WTC11 (cell line): ENCODE measurements around the gene FAM47C. TPM values are rescaled to one million over a fixed set of nuclear protein-coding genes. Genes with fewer than 3 reads are reported as not detected.
"Not testable (repeated sequence)": the region's sequence is repeated elsewhere in the genome, so short reads cannot be mapped to it uniquely, and the experiment has no call there.

Experiments
- ATAC-seq: fragments of 200-7000 bp; cut with Tn5 transposase; 2 replicates; pipeline ENCODE4 v1.10.0; 2021; ENCODE audit warnings: mild to moderate bottlenecking, moderate library complexity
- CTCF ChIA-PET: fragments of 300-600 bp; sonication (Branson Sonifier 250); formaldehyde crosslinking; loops from one replicate; lab custom pipeline; 2021; ENCODE audit warnings: antibody characterized with exemption; lab: Charles Lee
- POLR2A ChIA-PET: fragments of 350-600 bp; sonication (Branson Sonifier 250); formaldehyde crosslinking; loops from one replicate; lab custom pipeline; 2021; ENCODE audit warnings: antibody characterized with exemption; lab: Charles Lee
- DNase-seq: peaks from one replicate; pipeline ENCODE4 v3.0.0; 2021; ENCODE audit warnings: low spot score
- H3K27ac Mint-ChIP-seq: 2 replicates; pipeline ENCODE4 v1.8.0; 2021; ENCODE audit warnings: mixed read lengths
- H3K27me3 Mint-ChIP-seq: 2 replicates; pipeline ENCODE4 v1.8.0; 2021; ENCODE audit warnings: low read depth, mild to moderate bottlenecking, moderate library complexity, mixed read lengths
- H3K36me3 Mint-ChIP-seq: 2 replicates; pipeline ENCODE4 v1.8.0; 2021; ENCODE audit warnings: mixed read lengths
- H3K4me1 Mint-ChIP-seq: 2 replicates; pipeline ENCODE4 v1.8.0; 2022; ENCODE audit warnings: mixed read lengths
- H3K4me3 Mint-ChIP-seq: 2 replicates; pipeline ENCODE4 v1.8.0; 2021; ENCODE audit warnings: mild to moderate bottlenecking, moderate library complexity, mixed read lengths
- H3K9me3 Mint-ChIP-seq: 2 replicates; pipeline ENCODE4 v1.8.0; 2021; ENCODE audit warnings: mixed read lengths
- FOXK1 ChIP-seq: sonication (generic); formaldehyde crosslinking; IDR thresholded peaks from 2 replicates; pipeline ENCODE4 v1.8.0; 2022; ENCODE audit warnings: mild to moderate bottlenecking, moderate library complexity, missing genetic modification reagents
- GTF2I ChIP-seq: fragments of 250-450 bp; sonication (Bioruptor Pico); conservative IDR thresholded peaks from 2 replicates; pipeline ENCODE4 v1.4.0; 2021; ENCODE audit warnings: mild to moderate bottlenecking
- NFATC4 ChIP-seq: fragments of 250-450 bp; sonication (Bioruptor Pico); IDR thresholded peaks from 2 replicates; pipeline ENCODE4 v1.9.0; 2021; ENCODE audit warnings: mild to moderate bottlenecking
- ZNF317 ChIP-seq: sonication (generic); formaldehyde crosslinking; IDR thresholded peaks from 2 replicates; pipeline ENCODE4 v1.8.1; 2023; ENCODE audit warnings: low read depth, mild to moderate bottlenecking, moderate library complexity, missing genetic modification reagents, borderline replicate concordance
- ZNF416 ChIP-seq: fragments of 250-450 bp; sonication (Bioruptor Pico); IDR thresholded peaks from 2 replicates; pipeline ENCODE4 v1.9.0; 2021; ENCODE audit warnings: mild to moderate bottlenecking, inconsistent platforms
- total RNA-seq: library from RNA; stranded (reverse); gene quantifications from 3 replicates; pipeline ENCODE4 v1.2.3, GENCODE V29; 2021
- TF ChIP-seq, protein P1 (sequence below): sonication (generic); formaldehyde crosslinking; conservative IDR thresholded peaks from 2 replicates; pipeline ENCODE4 v1.8.1; 2023; ENCODE audit warnings: mild to moderate bottlenecking, low read depth, missing genetic modification reagents, moderate library complexity
- TF ChIP-seq, protein P2 (sequence below): fragments of 250-450 bp; sonication (Bioruptor Pico); conservative IDR thresholded peaks from 2 replicates; pipeline ENCODE4 v1.9.0; 2021; ENCODE audit warnings: mild to moderate bottlenecking
- TF ChIP-seq, protein P3 (sequence below): sonication (generic); formaldehyde crosslinking; IDR thresholded peaks from 2 replicates; pipeline ENCODE4 v1.8.0; 2022; ENCODE audit warnings: mild to moderate bottlenecking, missing genetic modification reagents
- TF ChIP-seq, protein P4 (sequence below): fragments of 250-450 bp; sonication (Bioruptor Pico); IDR thresholded peaks from 2 replicates; pipeline ENCODE4 v1.9.0; 2021; ENCODE audit warnings: mild to moderate bottlenecking, borderline replicate concordance
- TF ChIP-seq, protein P5 (sequence below): fragments of 250-450 bp; sonication (Bioruptor Pico); IDR thresholded peaks from 2 replicates; pipeline ENCODE4 v1.8.0; 2021; ENCODE audit warnings: mild to moderate bottlenecking

FAM47C gene
- total RNA-seq, 1 experiment from 2014 or later, result not detected

DNA sequence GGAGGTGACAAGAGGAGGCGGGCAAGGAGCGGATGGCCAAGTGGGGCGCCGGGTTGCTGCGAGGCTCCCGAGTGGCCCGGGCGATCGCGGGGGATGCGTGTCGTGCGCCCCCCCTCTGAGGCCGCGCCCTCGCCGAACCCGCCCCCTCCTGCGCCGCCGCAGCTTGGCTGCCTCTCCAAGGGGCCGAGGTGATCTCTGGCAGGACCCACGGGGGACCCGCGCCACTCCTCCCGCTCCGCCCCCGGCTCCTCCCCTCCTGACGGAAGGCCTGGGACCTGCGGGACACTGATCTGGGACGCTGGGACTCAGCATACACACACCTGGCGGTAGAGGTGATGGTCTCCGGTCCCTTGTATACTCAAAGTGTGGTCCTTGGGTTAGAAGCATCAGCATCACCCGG lies 21.9 kb upstream of the FAM47C start (continued):
- TF ChIP-seq, protein P1, sequence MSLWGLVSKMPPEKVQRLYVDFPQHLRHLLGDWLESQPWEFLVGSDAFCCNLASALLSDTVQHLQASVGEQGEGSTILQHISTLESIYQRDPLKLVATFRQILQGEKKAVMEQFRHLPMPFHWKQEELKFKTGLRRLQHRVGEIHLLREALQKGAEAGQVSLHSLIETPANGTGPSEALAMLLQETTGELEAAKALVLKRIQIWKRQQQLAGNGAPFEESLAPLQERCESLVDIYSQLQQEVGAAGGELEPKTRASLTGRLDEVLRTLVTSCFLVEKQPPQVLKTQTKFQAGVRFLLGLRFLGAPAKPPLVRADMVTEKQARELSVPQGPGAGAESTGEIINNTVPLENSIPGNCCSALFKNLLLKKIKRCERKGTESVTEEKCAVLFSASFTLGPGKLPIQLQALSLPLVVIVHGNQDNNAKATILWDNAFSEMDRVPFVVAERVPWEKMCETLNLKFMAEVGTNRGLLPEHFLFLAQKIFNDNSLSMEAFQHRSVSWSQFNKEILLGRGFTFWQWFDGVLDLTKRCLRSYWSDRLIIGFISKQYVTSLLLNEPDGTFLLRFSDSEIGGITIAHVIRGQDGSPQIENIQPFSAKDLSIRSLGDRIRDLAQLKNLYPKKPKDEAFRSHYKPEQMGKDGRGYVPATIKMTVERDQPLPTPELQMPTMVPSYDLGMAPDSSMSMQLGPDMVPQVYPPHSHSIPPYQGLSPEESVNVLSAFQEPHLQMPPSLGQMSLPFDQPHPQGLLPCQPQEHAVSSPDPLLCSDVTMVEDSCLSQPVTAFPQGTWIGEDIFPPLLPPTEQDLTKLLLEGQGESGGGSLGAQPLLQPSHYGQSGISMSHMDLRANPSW (CRISPR knock-in tag), result no peak
- no peak for TF ChIP-seq ZNF317 (CRISPR knock-in tag)

DNA sequence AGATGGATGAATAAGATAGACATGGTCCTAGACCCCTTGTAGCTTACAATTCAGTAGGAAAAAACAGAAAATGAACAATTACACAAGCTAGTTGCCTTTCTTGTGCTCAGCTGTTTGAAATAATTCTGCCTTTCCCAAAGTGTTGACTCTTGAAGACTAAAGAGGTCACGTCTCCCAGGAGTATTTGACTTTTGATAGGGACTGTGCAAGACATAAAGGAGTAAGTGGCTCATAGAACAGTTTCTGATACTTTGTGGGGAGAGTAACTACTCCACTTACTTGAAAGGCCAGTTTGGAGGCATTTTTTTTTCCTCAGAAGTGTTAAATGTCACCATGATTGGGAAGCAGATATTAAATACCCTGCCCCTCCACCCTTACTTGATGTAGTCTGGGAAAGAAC lies 21.0 kb upstream of the FAM47C start:
- CTCF ChIA-PET, ATAC-seq, POLR2A ChIA-PET, H3K36me3 Mint-ChIP-seq, DNase-seq, H3K4me3 Mint-ChIP-seq, H3K9me3 Mint-ChIP-seq, H3K27ac Mint-ChIP-seq: not testable (repeated sequence)
- Mint-ChIP-seq H3K27me3 (peaks cover 23% of the 10 kb centered on the region), H3K4me1 (peaks cover 17% of the 10 kb centered on the region)

DNA sequence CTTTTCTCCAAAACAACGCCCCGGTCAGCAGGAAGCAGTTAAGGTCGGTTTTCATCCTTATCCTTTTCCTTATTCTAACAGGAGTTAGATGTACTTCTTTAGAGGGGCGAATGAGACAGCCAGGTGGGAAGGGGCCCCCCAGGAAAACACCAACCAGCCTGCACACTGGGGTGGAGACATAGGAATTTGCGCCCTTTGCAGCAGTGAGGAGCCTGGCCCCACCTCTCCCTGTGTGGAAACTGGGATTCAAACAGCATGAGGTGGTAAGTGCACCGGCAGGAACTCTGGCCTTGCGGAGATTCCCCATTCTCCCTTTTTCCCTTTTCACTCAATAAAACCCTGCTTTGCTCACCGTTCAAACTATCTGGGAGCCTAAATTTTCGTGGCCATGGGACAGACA lies 8.0 kb upstream of the FAM47C start:
- Mint-ChIP-seq H3K9me3 (no peaks in the 10 kb centered on the region), H3K27ac (no peak overlapping the region), H3K4me1 (peaks cover 9% of the 10 kb centered on the region), H3K27me3 (no peaks in the 10 kb centered on the region), H3K4me3 (no peak overlapping the region), H3K36me3 (no peaks in the 10 kb centered on the region)
- ChIA-PET POLR2A (no interaction called here), CTCF (interaction anchor here (0.6 kb wide), 1 partner anchor 36 kb away, joined by 3 read pairs; no protein-coding TSS in a partner anchor)
- no peak for DNase-seq
- TF ChIP-seq, protein P2, sequence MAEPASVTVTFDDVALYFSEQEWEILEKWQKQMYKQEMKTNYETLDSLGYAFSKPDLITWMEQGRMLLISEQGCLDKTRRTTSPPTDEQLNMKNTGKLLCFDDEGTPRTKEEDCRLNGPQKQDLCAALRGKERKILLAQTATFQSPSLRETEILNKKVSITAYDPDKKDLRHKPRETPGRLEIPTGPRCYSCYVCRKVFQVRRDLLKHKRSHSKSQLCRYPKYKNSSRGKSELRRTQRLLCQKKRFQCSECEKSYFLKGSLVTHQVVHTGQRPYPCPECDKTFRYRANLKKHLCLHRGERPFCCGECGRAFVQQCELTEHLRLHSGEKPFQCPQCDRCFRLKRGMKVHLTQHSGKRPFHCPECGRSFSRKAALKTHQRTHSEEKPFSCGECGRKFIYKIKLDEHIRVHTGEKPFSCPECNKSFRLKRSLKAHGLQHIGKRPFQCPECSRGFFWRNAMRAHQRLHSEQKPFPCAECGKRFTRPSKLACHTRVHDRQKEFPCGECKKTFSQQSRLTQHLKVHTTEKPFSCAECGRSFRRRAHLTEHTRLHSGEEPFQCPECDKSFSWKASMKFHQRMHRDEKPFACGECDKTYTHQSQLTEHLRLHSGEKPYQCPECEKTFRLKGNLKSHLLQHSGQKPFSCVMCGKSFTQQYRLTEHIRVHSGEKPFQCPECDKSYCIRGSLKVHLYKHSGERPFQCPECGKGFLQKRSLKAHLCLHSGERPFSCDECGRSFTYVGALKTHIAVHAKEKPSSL (CRISPR knock-in tag), result no peak
- no peak for TF ChIP-seq GTF2I (CRISPR knock-in tag)
- ATAC-seq, result peak; percentile 72

DNA sequence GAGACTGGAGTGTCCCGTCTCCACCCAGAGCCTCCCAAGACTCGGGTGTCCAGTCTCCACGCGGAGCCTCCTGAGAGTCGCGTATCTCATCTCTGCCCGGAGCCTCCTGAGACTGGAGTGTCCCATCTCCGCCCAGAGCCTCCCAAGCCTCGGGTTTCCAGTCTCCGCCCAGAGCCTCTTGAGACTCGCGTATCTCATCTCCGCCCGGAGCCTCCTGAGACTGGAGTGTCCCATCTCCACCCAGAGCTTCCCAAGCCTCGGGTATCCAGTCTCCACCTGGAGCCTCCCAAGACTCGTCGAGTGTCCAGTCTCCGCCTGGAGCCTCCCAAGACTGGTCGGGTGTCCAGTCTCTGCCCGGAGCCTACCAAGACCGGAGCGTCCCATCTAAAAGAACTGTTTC lies 2.3 kb downstream of the FAM47C start:
- H3K36me3 Mint-ChIP-seq, result no peaks in the 10 kb centered on the region
- POLR2A ChIA-PET, result no interaction called here
- H3K4me3 Mint-ChIP-seq, result no peak overlapping the region
- no peaks in the 10 kb centered on the region for H3K27me3 Mint-ChIP-seq
- no peak overlapping the region for H3K27ac Mint-ChIP-seq
- CTCF ChIA-PET, result no interaction called here
- H3K4me1 Mint-ChIP-seq, result no peaks in the 10 kb centered on the region
- DNase-seq, result no peak
- TF ChIP-seq ZNF416 (CRISPR knock-in tag) (no peak), NFATC4 (CRISPR knock-in tag) (no peak), FOXK1 (CRISPR knock-in tag) (no peak)
- TF ChIP-seq, protein P3, sequence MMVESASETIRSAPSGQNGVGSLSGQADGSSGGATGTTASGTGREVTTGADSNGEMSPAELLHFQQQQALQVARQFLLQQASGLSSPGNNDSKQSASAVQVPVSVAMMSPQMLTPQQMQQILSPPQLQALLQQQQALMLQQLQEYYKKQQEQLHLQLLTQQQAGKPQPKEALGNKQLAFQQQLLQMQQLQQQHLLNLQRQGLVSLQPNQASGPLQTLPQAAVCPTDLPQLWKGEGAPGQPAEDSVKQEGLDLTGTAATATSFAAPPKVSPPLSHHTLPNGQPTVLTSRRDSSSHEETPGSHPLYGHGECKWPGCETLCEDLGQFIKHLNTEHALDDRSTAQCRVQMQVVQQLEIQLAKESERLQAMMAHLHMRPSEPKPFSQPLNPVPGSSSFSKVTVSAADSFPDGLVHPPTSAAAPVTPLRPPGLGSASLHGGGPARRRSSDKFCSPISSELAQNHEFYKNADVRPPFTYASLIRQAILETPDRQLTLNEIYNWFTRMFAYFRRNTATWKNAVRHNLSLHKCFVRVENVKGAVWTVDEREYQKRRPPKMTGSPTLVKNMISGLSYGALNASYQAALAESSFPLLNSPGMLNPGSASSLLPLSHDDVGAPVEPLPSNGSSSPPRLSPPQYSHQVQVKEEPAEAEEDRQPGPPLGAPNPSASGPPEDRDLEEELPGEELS, result no peak
- TF ChIP-seq, protein P4, sequence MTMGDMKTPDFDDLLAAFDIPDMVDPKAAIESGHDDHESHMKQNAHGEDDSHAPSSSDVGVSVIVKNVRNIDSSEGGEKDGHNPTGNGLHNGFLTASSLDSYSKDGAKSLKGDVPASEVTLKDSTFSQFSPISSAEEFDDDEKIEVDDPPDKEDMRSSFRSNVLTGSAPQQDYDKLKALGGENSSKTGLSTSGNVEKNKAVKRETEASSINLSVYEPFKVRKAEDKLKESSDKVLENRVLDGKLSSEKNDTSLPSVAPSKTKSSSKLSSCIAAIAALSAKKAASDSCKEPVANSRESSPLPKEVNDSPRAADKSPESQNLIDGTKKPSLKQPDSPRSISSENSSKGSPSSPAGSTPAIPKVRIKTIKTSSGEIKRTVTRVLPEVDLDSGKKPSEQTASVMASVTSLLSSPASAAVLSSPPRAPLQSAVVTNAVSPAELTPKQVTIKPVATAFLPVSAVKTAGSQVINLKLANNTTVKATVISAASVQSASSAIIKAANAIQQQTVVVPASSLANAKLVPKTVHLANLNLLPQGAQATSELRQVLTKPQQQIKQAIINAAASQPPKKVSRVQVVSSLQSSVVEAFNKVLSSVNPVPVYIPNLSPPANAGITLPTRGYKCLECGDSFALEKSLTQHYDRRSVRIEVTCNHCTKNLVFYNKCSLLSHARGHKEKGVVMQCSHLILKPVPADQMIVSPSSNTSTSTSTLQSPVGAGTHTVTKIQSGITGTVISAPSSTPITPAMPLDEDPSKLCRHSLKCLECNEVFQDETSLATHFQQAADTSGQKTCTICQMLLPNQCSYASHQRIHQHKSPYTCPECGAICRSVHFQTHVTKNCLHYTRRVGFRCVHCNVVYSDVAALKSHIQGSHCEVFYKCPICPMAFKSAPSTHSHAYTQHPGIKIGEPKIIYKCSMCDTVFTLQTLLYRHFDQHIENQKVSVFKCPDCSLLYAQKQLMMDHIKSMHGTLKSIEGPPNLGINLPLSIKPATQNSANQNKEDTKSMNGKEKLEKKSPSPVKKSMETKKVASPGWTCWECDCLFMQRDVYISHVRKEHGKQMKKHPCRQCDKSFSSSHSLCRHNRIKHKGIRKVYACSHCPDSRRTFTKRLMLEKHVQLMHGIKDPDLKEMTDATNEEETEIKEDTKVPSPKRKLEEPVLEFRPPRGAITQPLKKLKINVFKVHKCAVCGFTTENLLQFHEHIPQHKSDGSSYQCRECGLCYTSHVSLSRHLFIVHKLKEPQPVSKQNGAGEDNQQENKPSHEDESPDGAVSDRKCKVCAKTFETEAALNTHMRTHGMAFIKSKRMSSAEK, result no peak
- TF ChIP-seq, protein P5, sequence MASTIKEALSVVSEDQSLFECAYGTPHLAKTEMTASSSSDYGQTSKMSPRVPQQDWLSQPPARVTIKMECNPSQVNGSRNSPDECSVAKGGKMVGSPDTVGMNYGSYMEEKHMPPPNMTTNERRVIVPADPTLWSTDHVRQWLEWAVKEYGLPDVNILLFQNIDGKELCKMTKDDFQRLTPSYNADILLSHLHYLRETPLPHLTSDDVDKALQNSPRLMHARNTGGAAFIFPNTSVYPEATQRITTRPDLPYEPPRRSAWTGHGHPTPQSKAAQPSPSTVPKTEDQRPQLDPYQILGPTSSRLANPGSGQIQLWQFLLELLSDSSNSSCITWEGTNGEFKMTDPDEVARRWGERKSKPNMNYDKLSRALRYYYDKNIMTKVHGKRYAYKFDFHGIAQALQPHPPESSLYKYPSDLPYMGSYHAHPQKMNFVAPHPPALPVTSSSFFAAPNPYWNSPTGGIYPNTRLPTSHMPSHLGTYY (CRISPR knock-in tag), result no peak
- TF ChIP-seq, all 79 proteins: peak for 0
- ATAC-seq, result no peak
- H3K9me3 Mint-ChIP-seq, result 0 out of 2 replicates have a peak, but pooled peaks cover 4% of the 10 kb centered on the region

DNA sequence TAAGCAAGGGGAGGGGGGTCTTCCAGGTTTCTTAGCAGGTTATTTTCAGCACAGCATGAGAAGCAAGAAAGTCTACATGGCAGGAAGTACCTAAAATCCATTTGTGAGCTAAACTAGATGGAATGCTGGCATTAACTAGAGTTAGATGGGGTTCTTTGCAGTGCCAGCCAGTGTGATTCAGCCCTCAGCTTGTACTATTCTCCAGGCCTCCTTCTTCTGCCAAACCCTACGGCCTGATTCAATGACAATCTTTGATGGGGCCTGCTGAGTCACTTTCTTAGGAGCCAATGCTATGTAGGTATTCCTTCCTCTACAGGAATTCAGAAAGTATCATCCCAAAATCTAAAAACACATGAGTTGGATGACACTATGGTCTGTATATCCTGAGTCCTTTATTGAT lies 26.1 kb downstream of the FAM47C start:
- POLR2A ChIA-PET, CTCF ChIA-PET, ATAC-seq, H3K27me3 Mint-ChIP-seq, H3K9me3 Mint-ChIP-seq, H3K27ac Mint-ChIP-seq, H3K4me1 Mint-ChIP-seq, DNase-seq, H3K36me3 Mint-ChIP-seq, H3K4me3 Mint-ChIP-seq: not testable (repeated sequence)

DNA sequence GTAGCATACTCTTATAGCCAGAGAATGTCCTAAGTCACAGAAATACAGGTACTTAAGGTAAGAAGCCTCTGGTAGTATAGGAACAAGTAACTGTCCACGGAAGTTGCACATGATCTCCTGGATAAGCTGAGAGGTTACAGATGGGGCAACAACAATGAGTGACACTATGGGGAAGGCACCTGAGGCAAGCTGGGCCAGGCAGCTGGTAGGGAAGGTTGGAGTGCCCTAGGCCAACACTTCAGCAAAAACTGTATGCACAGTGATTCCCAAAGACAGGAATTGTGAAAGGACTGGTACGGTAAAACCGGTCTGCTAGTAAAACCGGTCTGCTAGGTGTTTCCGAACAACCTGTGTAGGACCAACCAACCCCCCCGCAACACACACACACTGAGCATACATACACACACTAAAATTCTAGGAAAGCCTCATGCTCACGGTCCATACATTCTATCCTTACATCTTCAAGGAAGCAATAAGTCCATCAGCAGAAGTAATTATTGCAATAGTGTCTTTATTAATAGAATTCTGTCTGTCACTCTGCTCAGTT lies 28.6 kb downstream of the FAM47C start:
- H3K4me3 Mint-ChIP-seq, H3K9me3 Mint-ChIP-seq, H3K4me1 Mint-ChIP-seq, ATAC-seq, H3K36me3 Mint-ChIP-seq, H3K27me3 Mint-ChIP-seq, H3K27ac Mint-ChIP-seq, CTCF ChIA-PET, DNase-seq, POLR2A ChIA-PET: not testable (repeated sequence)
